Measurements from ENCODE around the gene HBE1. TPM values are rescaled to one million over a fixed set of nuclear protein-coding genes. Genes with fewer than 3 reads are reported as not detected.

The HBE1 gene
- total and polyA plus RNA-seq, 9 of the 15 experiments (the other 6 are each of a cell fraction or from before 2014, with no cell fraction given) = 612 to 10,250 (median 2,181) TPM

GRCh38 chr11:5252919-5253265, 16.9 kb downstream of the HBE1 start:
- intact Hi-C loops (cut with micrococcal nuclease) (loop anchor here (2.0 kb wide), 1 partner anchor 36 kb away; no protein-coding TSS in a partner anchor), in situ Hi-C loops (cut with MboI) (no loop called here)
- Histone ChIP-seq H3K79me2 (ENCODE audit: control insufficient read depth, insufficient read depth, low read length) (peaks cover 75% of the 10 kb centered on the region), H2AFZ (ENCODE audit: low read depth, low read length) (no peak overlapping the region), H3K36me3 (ENCODE audit: control insufficient read depth, insufficient read depth, low read length) (peaks cover 26% of the 10 kb centered on the region), H3K9me3 (replicated peaks; ENCODE audit: control insufficient read depth, insufficient read depth, low read depth, low read length) (no peaks in the 10 kb centered on the region), H3K9me1 (ENCODE audit: control insufficient read depth, insufficient read depth, low read length) (no peaks in the 10 kb centered on the region), H3K4me1 (replicated peaks in 1 of 2; ENCODE audit: control insufficient read depth in 2 of 2, insufficient read depth in 2 of 2, low read length in 2 of 2) (peaks cover 12 to 25% of the 10 kb centered on the region in 2 experiments), H3K9ac (ENCODE audit: insufficient read depth in 1 of 2, low read depth in 2 of 2, low read length in 2 of 2) (peak overlapping the region; percentile 70 to 87), H3K27ac (ENCODE audit: extremely low read depth, low read depth, low read length) (peak overlapping the region; percentile 73), H3K27me3 (ENCODE audit: control insufficient read depth in 2 of 2, insufficient read depth in 2 of 2, low read length in 2 of 2) (no peaks in the 10 kb centered on the region), H3K4me3 (peak overlapping the region; percentile 58), H3K4me2 (ENCODE audit: insufficient read depth, low read length) (peak overlapping the region; percentile 94), H4K20me1 (replicated peaks; ENCODE audit: control insufficient read depth, insufficient read depth, low read length) (peaks cover 4% of the 10 kb centered on the region; the same call in 1 of the 2 replicates)
- BruUV-seq (replicated peaks) = no TSS peak
- FAIRE-seq (no peak), ATAC-seq (no peak), DNase-seq (ENCODE audit: extremely low read depth in 1 of 4, low spot score in 3 of 4) (no peak)
- 11% methylated on average over 1 of the region's 1 CpG for WGBS (ENCODE audit: insufficient coverage, low coverage, missing lambda C conversion rate)
- TF ChIP-seq RCOR1 (IDR thresholded peaks at IDR 0.05; ENCODE audit: borderline replicate concordance in 1 of 2, low read depth in 2 of 2, low read length in 2 of 2) (no peak), PRMT5 (CRISPR knock-in tag; IDR thresholded peaks at IDR 0.05) (no peak), ZBTB34 (CRISPR knock-in tag; IDR thresholded peaks at IDR 0.05) (no peak), ERF (CRISPR knock-in tag; IDR thresholded peaks at IDR 0.05) (no peak), PHTF2 (CRISPR knock-in tag; IDR thresholded peaks at IDR 0.05) (no peak), MLLT1 (IDR thresholded peaks at IDR 0.05) (peak in 1 of 2 experiments; percentile 68; a peak in 1 of 4 replicates), ZNF77 (CRISPR knock-in tag; IDR thresholded peaks at IDR 0.05) (0 out of 2 replicates have a peak, but pooled peaks have one; percentile 5)
- POLR2A ChIA-PET = interaction anchor here (0.8 to 6.9 kb wide), 4 partner anchors 16 to 36 kb away, joined by 3 to 30 read pairs (median 13); partner anchors contain the start of gene HBE1
- CTCF ChIA-PET (ENCODE audit: low intra/inter-chr PET ratio) = no interaction called here

All from K562 (cell line).